CD1c-positive myeloid dendritic cell (primary cell): Measurements from ENCODE around the gene KLHL30.
A peak's percentile ranks its signal among the peaks of the same experiment; 100 is the strongest.
"Not testable (repeated sequence)": the region's sequence is repeated elsewhere in the genome, so short reads cannot be mapped to it uniquely, and the experiment has no call there.

Source experiments
- DNase-seq: peaks from one replicate; pipeline ENCODE4 v3.0.0-alpha.2; 2016; ENCODE audit errors: extremely low spot score

Gene KLHL30

GRCh38 chr2:238102865-238103264, 35.6 kb upstream of the KLHL30 start:
- no peak for DNase-seq

GRCh38 chr2:238103465-238104225, 34.8 kb upstream of the KLHL30 start:
- DNase-seq, result no peak

- DNase-seq, result no peak
Observed at GRCh38 chr2:238104226-238104690, 34.2 kb upstream of the KLHL30 start.

GRCh38 chr2:238104691-238105371, 33.6 kb upstream of the KLHL30 start:
- DNase-seq, result no peak

GRCh38 chr2:238105506-238106338, 32.7 kb upstream of the KLHL30 start:
- DNase-seq, result peak; percentile 67

GRCh38 chr2:238106339-238106697, 32.1 kb upstream of the KLHL30 start:
- no peak for DNase-seq

- peak; percentile 21 for DNase-seq
Observed at GRCh38 chr2:238106698-238107524, 31.6 kb upstream of the KLHL30 start.

GRCh38 chr2:238107525-238108422, 30.7 kb upstream of the KLHL30 start:
- DNase-seq, result peak; percentile 60

GRCh38 chr2:238108423-238109183, 29.9 kb upstream of the KLHL30 start:
- DNase-seq, result peak; percentile 10

- DNase-seq, result no peak
Observed at GRCh38 chr2:238113611-238114010, 24.9 kb upstream of the KLHL30 start.

- DNase-seq, result no peak
Observed at GRCh38 chr2:238114331-238114841, 24.1 kb upstream of the KLHL30 start.

- no peak for DNase-seq
Observed at GRCh38 chr2:238114851-238115660, 23.4 kb upstream of the KLHL30 start.

- DNase-seq, result not testable (repeated sequence)
Observed at GRCh38 chr2:238115709-238116108, 22.8 kb upstream of the KLHL30 start.

- no peak for DNase-seq
Observed at GRCh38 chr2:238116298-238117198, 21.9 kb upstream of the KLHL30 start.

- DNase-seq, result no peak
Observed at GRCh38 chr2:238117199-238118154, 21.0 kb upstream of the KLHL30 start.

GRCh38 chr2:238119756-238120462, 18.6 kb upstream of the KLHL30 start:
- no peak for DNase-seq
